ENCODE data around the gene LZIC. TPM values are rescaled to one million over a fixed set of nuclear protein-coding genes. Genes with fewer than 3 reads are reported as not detected.

The LZIC gene
- polyA plus RNA-seq (2012; rRNA removed) = 9.6 and 10.2 TPM in 2 replicates
- 15.2 and 20.7 TPM in 2 replicates for polyA plus RNA-seq (2012; cell fraction: cytosol; rRNA removed)
- polyA plus RNA-seq (2012; cell fraction: nucleus; rRNA removed) = 3.3 and 5.5 TPM in 2 replicates

DNA sequence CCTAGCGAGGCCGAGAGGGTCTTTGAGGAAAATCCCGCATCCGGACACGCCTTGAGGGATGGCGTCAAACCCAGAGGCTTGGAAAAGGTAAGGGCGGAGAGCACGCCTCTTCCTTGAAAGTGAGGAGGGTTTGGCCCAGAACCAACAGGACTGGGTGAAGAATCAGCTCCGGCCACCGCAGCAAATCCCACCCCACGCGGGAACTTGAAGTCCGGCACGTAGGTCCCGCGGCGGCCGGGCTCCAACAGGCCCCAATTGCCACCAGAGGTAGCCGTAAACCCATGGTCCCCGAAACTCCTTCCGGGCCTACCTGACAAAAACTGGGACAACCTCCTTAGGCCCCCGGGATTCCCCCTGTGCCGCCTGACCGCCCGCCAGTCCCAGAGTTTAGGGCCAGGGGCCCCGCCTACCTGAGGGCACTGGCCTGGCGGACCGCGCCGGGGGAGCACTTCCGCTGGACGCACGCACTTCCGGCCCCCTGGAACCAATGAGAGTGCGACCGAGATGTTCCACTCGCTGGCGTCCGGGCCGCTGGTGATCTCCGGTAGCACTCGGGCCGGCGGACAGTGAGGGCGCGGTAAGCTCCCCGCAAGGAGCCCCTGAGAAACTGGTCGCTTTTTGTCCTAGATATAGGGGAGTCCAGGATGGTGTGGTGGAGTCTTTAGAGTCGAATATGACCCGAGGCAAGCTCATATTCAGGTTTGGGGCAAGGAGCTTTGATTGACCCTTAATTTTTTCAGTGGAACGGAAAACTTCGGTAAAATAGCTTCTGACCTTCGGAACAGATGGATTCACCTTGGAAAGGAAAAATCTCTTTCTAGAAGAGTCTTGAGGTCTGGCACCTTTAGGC lies at the start of gene LZIC, which contains the start of gene NMNAT1:
LZIC (minus strand) TSS at position 453 of the 850 bp plus-strand sequence. CDS start 6,772 bp downstream, outside the sequence.
NMNAT1 (plus strand) TSS at position 537 of the 850 bp plus-strand sequence. CDS start 28,599 bp downstream, outside the sequence.
- no peaks in the 10 kb centered on the region for H3K27me3 ChIP-seq (ENCODE audit: insufficient read depth)
- WGBS (ENCODE audit: low lambda C conversion rate) = 2% methylated on average over 33 of the region's 53 CpGs
- peaks cover 2 to 25% of the 10 kb centered on the region in 2 experiments for H3K36me3 ChIP-seq (replicated peaks in 1 of 2; ENCODE audit: control insufficient read depth in 1 of 2, insufficient read depth in 2 of 2, low read length in 1 of 2)
- peaks cover 11% of the 10 kb centered on the region for H3F3A ChIP-seq (replicated peaks; ENCODE audit: insufficient read depth)
- POLR2A ChIA-PET = interaction anchor here (0.6 to 1.5 kb wide), 7 partner anchors 18 to 324 kb away, joined by 3 to 6 read pairs (median 4); partner anchors contain the start of gene UBE4B
- no peaks in the 10 kb centered on the region for H3K9me3 ChIP-seq
- H3K9me2 ChIP-seq = no peaks in the 10 kb centered on the region
- CTCF ChIA-PET = interaction anchor here (0.6 to 4.3 kb wide), 16 partner anchors 50 to 285 kb away, joined by 3 to 56 read pairs (median 3); partner anchors contain the start of gene KIF1B
- H3K27ac ChIP-seq (ENCODE audit: low read depth in 2 of 2, low read length in 1 of 2) = peak within 1 kb of the TSS; percentile 78 to 81
- H4K20me1 ChIP-seq (ENCODE audit: insufficient read depth) = no peaks in the 10 kb centered on the region
- H2AFZ ChIP-seq (ENCODE audit: low read depth) = peak within 1 kb of the TSS; percentile 96
- H3K4me1 ChIP-seq (ENCODE audit: control insufficient read depth in 1 of 2, insufficient read depth in 2 of 2, low read depth in 1 of 2, low read length in 1 of 2) = peaks cover 3 to 4% of the 10 kb centered on the region in 2 experiments; a peak in 1 of 4 replicates
- peak within 1 kb of the TSS; percentile 72 to 88 for H3K4me3 ChIP-seq (ENCODE audit: low read depth in 2 of 2, low read length in 1 of 2)
- H3K4me2 ChIP-seq = peak within 1 kb of the TSS; percentile 79
- H3K79me2 ChIP-seq (ENCODE audit: insufficient read depth) = peaks cover 26% of the 10 kb centered on the region
- peak; percentile 95 for DNase-seq
- H3K9ac ChIP-seq = peak within 1 kb of the TSS; percentile 90
- peak; percentile 100 for TF ChIP-seq GABPA (IDR thresholded peaks at IDR 0.05; ENCODE audit: low read depth)
- TF ChIP-seq MEF2A (IDR thresholded peaks at IDR 0.05; ENCODE audit: borderline replicate concordance, low read depth) = peak; percentile 39; the same call in 1 of the 2 replicates
- peak; percentile 92 for TF ChIP-seq TAF1 (IDR thresholded peaks at IDR 0.05; ENCODE audit: borderline replicate concordance, low read depth, low read length)
- TF ChIP-seq, protein P1, sequence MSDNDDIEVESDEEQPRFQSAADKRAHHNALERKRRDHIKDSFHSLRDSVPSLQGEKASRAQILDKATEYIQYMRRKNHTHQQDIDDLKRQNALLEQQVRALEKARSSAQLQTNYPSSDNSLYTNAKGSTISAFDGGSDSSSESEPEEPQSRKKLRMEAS (IDR thresholded peaks at IDR 0.05; ENCODE audit: low read depth) = peak; percentile 88
- no peak for TF ChIP-seq TEAD4 (IDR thresholded peaks at IDR 0.05; ENCODE audit: borderline replicate concordance, insufficient read depth)
- TF ChIP-seq JUND (IDR thresholded peaks at IDR 0.05) = 0 out of 2 replicates have a peak, but pooled peaks have one; percentile 15
- peak; percentile 11 for TF ChIP-seq NFIC (IDR thresholded peaks at IDR 0.05; ENCODE audit: borderline replicate concordance)
- peak; percentile 25; the same call in 1 of the 2 replicates for TF ChIP-seq FOSL2 (IDR thresholded peaks at IDR 0.05; ENCODE audit: borderline replicate concordance, low read depth)
- TF ChIP-seq, protein P2, sequence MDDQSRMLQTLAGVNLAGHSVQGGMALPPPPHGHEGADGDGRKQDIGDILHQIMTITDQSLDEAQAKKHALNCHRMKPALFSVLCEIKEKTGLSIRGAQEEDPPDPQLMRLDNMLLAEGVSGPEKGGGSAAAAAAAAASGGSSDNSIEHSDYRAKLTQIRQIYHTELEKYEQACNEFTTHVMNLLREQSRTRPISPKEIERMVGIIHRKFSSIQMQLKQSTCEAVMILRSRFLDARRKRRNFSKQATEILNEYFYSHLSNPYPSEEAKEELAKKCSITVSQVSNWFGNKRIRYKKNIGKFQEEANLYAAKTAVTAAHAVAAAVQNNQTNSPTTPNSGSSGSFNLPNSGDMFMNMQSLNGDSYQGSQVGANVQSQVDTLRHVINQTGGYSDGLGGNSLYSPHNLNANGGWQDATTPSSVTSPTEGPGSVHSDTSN (IDR thresholded peaks at IDR 0.05) = 0 out of 2 replicates have a peak, but pooled peaks have one; percentile 23
- TF ChIP-seq RCOR1 (IDR thresholded peaks at IDR 0.05; ENCODE audit: low read length) = no peak
- TF ChIP-seq TCF12 (IDR thresholded peaks at IDR 0.05) = no peak; the same call in 1 of the 2 replicates
- peak; percentile 70; the same call in 1 of the 2 replicates for TF ChIP-seq YY1 (IDR thresholded peaks at IDR 0.05; ENCODE audit: low read depth)
- TF ChIP-seq POLR2AphosphoS5 (IDR thresholded peaks at IDR 0.05; ENCODE audit: low read depth, low read length) = peak; percentile 95
- peak; percentile 81 for TF ChIP-seq SIN3A (IDR thresholded peaks at IDR 0.05; ENCODE audit: borderline replicate concordance, low read depth, low read length)
- TF ChIP-seq, protein P3, sequence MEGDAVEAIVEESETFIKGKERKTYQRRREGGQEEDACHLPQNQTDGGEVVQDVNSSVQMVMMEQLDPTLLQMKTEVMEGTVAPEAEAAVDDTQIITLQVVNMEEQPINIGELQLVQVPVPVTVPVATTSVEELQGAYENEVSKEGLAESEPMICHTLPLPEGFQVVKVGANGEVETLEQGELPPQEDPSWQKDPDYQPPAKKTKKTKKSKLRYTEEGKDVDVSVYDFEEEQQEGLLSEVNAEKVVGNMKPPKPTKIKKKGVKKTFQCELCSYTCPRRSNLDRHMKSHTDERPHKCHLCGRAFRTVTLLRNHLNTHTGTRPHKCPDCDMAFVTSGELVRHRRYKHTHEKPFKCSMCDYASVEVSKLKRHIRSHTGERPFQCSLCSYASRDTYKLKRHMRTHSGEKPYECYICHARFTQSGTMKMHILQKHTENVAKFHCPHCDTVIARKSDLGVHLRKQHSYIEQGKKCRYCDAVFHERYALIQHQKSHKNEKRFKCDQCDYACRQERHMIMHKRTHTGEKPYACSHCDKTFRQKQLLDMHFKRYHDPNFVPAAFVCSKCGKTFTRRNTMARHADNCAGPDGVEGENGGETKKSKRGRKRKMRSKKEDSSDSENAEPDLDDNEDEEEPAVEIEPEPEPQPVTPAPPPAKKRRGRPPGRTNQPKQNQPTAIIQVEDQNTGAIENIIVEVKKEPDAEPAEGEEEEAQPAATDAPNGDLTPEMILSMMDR (IDR thresholded peaks at IDR 0.05) = no peak
- peak; percentile 92 for TF ChIP-seq CHD2 (IDR thresholded peaks at IDR 0.05; ENCODE audit: low read length, partially characterized antibody)
- TF ChIP-seq ELF1 (IDR thresholded peaks at IDR 0.05) = peak; percentile 67
- TF ChIP-seq FOXJ3 (CRISPR knock-in tag; IDR thresholded peaks at IDR 0.05) = no peak
- TF ChIP-seq, protein P4, sequence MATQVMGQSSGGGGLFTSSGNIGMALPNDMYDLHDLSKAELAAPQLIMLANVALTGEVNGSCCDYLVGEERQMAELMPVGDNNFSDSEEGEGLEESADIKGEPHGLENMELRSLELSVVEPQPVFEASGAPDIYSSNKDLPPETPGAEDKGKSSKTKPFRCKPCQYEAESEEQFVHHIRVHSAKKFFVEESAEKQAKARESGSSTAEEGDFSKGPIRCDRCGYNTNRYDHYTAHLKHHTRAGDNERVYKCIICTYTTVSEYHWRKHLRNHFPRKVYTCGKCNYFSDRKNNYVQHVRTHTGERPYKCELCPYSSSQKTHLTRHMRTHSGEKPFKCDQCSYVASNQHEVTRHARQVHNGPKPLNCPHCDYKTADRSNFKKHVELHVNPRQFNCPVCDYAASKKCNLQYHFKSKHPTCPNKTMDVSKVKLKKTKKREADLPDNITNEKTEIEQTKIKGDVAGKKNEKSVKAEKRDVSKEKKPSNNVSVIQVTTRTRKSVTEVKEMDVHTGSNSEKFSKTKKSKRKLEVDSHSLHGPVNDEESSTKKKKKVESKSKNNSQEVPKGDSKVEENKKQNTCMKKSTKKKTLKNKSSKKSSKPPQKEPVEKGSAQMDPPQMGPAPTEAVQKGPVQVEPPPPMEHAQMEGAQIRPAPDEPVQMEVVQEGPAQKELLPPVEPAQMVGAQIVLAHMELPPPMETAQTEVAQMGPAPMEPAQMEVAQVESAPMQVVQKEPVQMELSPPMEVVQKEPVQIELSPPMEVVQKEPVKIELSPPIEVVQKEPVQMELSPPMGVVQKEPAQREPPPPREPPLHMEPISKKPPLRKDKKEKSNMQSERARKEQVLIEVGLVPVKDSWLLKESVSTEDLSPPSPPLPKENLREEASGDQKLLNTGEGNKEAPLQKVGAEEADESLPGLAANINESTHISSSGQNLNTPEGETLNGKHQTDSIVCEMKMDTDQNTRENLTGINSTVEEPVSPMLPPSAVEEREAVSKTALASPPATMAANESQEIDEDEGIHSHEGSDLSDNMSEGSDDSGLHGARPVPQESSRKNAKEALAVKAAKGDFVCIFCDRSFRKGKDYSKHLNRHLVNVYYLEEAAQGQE (IDR thresholded peaks at IDR 0.05; ENCODE audit: low read depth, low read length) = peak; percentile 64; the same call in 1 of the 2 replicates
- TF ChIP-seq, protein P5, sequence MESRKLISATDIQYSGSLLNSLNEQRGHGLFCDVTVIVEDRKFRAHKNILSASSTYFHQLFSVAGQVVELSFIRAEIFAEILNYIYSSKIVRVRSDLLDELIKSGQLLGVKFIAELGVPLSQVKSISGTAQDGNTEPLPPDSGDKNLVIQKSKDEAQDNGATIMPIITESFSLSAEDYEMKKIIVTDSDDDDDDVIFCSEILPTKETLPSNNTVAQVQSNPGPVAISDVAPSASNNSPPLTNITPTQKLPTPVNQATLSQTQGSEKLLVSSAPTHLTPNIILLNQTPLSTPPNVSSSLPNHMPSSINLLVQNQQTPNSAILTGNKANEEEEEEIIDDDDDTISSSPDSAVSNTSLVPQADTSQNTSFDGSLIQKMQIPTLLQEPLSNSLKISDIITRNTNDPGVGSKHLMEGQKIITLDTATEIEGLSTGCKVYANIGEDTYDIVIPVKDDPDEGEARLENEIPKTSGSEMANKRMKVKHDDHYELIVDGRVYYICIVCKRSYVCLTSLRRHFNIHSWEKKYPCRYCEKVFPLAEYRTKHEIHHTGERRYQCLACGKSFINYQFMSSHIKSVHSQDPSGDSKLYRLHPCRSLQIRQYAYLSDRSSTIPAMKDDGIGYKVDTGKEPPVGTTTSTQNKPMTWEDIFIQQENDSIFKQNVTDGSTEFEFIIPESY (IDR thresholded peaks at IDR 0.05; ENCODE audit: borderline replicate concordance, low read depth) = peak; percentile 93
- no peak for TF ChIP-seq GATA2 (CRISPR knock-in tag; IDR thresholded peaks at IDR 0.05)
- TF ChIP-seq SMC3 (IDR thresholded peaks at IDR 0.05; ENCODE audit: low read depth, low read length) = no peak
- no peak for TF ChIP-seq FOXM1 (IDR thresholded peaks at IDR 0.05; ENCODE audit: low read depth)

Measured in SK-N-SH (cell line).